Cerebellar cortex (tissue), 1 donor: Measurements from ENCODE around the gene CHRND.
"Not testable (repeated sequence)": the region's sequence is repeated elsewhere in the genome, so short reads cannot be mapped to it uniquely, and the experiment has no call there.

ENCODE experiments used
- DNase-seq: peaks from one replicate; pipeline ENCODE4 v3.0.0-alpha.2; 2015; ENCODE audit warnings: low spot score

CHRND gene

DNA sequence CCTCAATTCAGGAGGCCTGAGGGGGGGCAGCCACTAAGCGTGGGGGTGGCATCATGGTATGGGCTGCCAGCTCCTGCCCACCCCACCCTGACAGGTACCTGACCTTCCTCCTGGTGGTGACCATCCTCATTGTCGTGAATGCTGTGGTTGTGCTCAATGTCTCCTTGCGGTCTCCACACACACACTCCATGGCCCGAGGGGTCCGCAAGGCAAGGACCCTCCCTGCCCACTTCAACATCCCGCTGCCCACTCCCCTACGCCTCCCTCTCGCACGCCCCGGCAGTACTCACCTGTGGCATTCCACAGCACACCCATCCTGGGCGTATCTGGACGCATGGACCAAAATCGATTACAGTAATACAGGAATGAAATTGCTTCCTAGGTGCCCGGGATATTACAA is 17.5 kb downstream of the CHRND start:
- DNase-seq, result no peak

GRCh38 chr2:232543928-232544631 is 18.1 kb downstream of the CHRND start:
- no peak for DNase-seq

GRCh38 chr2:232544674-232545073 is 18.7 kb downstream of the CHRND start:
- no peak for DNase-seq

GRCh38 chr2:232545511-232546375 is 19.8 kb downstream of the CHRND start:
- no peak for DNase-seq

DNA sequence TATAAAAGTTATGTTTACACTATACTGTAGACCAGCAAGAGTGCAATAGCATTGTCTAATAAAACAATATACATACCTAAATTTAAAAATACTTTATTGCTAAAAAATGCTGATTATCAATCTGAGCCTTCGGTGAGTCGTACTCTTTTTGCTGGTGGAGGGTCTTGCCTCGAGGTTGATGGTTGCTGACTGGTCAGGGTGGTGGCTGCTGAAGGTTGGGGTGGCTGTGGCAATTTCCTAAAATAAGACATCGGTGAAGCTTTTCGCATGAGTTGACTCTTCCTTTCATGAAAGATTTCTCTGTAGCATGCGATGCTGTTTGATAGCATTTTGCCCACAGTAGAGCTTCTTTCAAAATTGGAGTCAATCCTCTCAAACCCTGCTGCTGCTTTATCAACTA is 22.0 kb downstream of the CHRND start:
- no peak for DNase-seq

- DNase-seq, result no peak
Measured at GRCh38 chr2:232549655-232550353, 23.8 kb downstream of the CHRND start.

DNA sequence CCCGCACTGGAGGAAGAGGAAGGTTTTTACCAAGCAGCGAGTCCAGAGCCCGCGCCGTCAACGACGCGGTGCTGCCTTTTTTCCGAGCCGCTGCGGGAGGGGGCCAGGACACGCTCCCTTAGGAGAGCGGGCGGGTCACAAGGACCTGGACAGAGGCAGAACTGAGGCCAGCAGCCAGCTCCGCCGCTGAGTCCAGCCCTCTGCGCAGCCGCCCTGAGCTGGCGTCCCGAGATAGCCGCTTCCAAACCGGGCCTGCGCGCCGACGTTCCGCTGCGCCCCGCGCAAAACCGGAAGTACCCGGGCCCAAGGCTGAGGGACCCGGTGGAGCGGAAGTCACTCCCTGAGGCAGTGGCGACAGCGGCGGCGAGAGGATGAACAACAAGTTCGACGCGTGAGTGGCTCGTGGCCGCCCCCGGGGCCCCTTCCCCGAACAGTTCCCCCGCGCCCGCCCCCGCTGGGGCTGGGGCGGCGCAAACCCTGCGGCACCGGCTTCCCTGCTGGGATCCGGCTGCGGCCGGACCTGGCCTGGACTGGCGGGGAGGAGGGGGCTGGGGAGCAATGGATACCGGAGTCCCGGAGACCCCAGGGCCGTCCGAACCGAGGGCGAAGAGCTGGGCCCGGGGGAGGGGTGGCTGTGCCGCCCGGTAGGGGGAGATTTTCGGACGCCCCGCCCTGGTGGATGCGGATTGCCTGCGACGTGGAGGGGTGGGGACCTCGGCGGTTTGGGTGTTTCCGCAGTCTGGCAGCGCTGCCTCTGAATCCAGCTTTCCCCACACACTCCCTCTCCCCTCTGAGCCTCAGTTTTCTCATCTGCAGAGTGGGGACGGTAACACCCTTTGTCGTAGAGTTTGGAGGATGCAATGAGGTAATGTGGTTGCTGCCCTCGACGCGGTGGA is 24.6 kb downstream of the CHRND start, which contains the start of the genes EIF4E2 and TIGD1:
TSS of gene EIF4E2 (plus strand) at position 336 of the 896 bp plus-strand sequence. CDS start at position 372, 36 bp downstream.
TSS of gene TIGD1 (minus strand) at position 204 of the 896 bp plus-strand sequence. CDS start 675 bp downstream, outside the sequence.
- DNase-seq, result peak; percentile 91

DNA sequence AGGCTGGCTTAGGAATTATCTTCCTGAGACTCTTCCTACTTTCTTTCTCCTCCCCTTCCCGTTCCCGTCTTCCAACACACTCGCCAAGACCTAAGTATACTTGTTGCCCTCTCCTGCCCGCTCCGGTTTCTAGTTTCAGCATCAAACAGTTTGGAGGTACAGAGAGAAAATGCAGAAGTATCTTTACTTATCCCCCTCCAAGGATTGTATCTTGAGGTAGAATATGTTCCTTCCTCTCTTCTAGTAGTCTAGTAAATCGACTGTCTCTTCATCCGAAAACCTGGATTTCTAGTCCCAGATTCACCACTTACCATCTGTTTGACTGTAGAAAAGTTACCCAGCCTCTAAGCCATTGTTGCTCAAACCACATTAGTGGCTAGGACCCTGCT is 25.3 kb downstream of the CHRND start:
- no peak for DNase-seq

DNA sequence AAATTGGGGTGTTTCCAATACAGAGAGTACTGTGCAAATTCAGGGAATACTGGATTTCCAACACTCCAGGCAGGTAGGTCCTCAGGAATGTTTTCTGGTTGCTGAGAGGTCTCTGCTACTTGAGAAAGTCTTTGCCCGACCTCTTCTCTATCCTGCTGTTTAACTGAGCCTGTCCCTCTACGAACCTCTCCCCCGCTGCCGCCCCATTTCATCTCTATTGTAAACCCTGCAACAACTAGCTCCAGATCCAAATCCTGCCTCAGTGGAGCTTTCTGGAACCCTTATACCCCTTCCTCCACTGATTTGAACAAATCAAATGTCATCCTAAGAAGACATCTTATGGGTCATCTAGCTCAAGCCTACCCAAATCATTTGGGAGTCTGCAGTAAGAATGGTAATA is 25.8 kb downstream of the CHRND start:
- no peak for DNase-seq

DNA sequence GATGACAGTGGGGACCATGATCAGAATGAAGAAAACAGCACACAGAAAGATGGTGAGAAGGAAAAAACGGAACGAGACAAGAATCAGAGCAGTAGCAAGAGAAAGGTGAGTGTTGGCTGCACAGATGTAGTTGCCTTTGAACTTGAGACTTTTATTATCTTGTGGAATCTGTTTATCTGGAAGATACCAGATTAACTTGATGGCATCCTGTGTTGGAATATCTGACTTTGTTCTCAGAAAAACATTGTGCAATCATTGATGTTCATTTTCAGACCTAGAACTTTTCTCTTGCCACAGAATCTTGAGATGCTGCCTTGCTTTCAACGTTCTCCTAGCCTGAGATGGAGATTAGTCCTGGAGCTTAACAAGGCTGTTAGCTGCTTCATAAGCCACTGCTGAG is 30.5 kb downstream of the CHRND start:
- DNase-seq, result no peak

DNA sequence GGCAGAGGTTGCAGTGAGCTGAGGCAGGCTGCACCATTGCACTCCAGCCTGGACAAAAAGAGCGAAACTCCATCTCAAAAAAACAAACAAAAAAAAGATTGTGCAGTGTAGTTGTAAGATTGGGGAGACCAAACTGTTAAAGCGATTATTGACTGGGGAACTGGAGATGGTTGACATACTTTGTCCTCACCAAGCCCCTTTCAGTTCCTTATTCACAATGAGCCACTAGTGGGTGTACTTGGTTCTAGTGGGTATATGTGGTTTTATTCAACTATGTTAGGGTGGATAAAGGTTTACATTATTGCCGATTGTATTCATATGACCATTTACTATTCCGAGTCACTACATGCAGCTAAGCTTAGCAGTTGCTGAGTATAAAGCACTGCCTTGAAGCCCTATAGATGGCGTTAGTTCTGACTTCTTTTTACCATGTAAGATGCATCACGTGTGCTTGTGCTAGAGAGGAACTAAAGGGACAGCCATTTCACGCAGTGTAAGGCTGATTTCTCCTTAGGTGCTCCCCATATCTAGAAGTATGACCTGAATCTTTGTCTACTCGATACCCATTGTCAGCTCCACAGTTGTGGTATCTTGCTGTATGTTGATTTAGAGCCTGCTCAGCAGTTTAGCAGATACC is 36.7 kb downstream of the CHRND start:
- DNase-seq, result no peak

DNA sequence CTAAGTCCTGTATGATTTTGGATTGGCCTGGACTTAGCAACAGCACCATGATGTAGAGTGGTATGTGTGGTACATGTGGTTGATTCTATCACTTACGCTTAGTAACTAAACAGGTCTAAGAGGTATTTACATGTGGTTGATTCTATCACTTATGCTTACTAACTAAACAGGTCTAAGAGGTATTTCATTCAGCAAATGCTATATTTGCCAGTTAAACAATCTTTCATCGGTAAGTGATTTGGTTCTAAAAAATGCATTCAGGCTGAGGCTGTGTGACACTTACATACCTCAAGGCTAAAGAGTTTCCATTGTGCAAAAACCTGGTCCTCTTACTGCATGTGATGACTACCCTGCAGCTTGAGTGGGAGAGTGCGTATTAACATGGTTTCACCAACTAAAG is 37.6 kb downstream of the CHRND start:
- no peak for DNase-seq

DNA sequence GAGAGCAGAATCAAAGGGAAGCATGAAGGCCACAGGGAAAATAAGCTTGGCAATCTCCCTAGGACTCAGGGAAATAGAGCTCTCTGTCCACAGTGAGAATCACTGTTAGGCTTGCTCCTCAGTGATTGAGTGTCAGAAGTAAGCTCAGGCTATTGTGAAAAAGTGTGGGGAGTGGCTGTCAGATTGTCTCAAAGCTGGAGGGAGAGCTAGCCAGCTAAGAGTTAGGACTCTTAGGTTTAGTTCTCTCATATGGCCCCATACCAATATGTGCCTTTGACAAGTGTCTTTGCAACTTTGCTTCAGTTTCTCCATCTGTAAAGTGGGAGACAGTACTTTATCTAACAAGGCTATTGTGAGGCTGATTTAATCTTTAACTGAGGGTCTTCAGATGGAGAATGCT is 41.8 kb downstream of the CHRND start:
- DNase-seq, result no peak

DNA sequence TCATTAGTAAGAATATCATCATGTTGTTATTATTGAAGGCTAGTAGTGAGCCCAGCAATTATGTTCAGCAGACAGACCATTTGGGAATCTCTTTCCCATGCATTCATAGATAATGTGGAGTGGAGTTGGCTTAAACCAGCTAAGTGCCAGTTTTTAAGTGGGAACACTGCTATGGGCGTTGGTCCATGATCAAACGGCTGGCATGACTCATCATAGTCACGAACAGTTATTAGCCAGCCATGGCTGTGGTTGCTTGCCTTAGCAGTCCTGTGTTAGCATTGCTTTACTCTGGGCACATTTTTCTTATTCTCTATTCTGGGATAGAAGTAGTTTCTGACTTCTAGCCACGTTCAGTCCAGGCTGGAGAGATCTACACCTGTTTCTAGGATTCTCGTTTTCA is 42.2 kb downstream of the CHRND start:
- no peak for DNase-seq

DNA sequence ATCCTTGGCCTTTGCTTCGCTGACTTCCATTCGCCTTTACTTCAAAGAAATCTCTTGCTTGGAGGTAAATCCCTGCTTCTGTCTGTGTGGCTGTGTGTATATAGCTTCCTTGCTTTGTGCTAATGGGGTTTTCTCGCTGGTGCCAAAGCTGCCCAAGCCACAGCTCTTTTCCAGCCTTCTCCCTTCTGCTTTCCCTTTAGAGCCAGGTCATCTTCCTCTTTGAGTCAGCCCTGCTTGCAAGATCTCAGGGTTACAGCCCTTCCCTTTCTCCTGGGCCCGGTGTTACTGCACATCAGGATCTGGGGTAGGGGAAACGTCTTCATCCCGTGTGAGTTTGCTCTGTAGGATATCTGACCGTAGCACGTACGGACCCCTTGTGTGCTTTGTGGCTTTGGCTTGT is 43.6 kb downstream of the CHRND start:
- DNase-seq, result no peak

DNA sequence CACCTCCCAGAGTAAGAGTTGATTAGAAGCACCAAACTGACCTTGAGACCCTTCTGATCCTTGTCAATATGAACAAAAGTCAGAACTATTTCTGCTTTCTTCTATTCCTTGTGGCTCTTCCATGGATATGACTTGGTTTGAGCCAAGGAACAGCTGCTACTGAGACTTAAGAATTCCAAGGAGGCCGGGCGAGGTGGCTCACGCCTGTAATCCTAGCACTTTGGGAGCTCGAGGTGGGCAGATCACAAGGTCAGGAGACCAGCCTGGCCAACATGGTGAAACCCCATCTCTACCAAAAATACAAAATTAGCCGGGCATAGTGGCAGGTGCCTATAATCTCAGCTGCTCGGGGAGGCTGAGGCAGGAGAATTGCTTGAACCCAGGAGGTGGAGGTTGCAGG is 44.5 kb downstream of the CHRND start:
- DNase-seq, result not testable (repeated sequence)

GRCh38 chr2:232571026-232571474 is 45.1 kb downstream of the CHRND start:
- peak; percentile 22 for DNase-seq

- DNase-seq, result no peak
Measured at GRCh38 chr2:232573042-232573441, 47.1 kb downstream of the CHRND start.

GRCh38 chr2:232573771-232574435 is 47.9 kb downstream of the CHRND start:
- no peak for DNase-seq

DNA sequence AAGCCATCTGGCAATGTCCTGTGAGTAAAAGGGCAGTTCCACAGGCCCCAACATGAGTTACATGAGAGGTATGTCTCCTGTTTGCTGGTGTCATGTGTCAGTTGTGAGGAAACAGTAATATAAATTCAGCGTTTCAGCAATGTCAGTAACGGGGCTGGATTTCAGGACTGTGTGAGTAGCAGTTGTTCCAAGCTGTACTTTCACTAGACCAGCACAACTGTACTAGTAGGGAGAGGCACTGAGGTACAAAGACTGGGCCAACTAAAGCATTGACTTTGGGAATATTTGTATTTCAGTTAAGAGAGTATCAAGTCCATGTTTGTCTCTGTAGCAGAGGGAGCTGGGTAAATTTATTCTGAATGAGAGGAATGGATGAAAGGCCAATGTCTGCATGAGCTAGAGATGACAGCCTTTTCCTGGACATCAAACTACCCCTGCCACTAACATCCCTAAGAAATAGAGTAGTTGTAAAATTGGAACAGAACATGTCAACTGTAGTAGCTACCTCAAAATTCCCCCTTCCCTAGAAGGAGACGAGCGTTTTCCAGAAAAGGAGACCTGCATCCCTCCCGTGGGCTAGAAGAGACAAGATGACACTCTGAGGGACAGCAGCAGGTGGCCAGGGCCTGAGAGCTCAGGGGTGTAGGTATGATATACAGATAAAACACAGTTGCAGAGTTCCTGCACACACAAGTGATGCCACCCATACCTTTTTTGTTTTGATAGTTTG is 48.9 kb downstream of the CHRND start:
- no peak for DNase-seq
